OCI-LY7 (cell line): ENCODE results near the gene PLK2. TPM values are rescaled to one million over a fixed set of nuclear protein-coding genes. Genes with fewer than 3 reads are reported as not detected.

ENCODE experiments used
- BruUV-seq: library from RNA; stranded (reverse); fragments of 400-500 nt; replicated peaks from 2 replicates; lab custom pipeline; 2021; lab: Mats Ljungman, UMichigan
- CTCF ChIA-PET: fragments of 300-600 bp; sonication (Branson Sonifier 250); formaldehyde crosslinking; loops from one replicate; lab custom pipeline; 2022; ENCODE audit warnings: antibody characterized with exemption; ENCODE audit not compliant: unreplicated experiment; lab: Charles Lee
- POLR2A ChIA-PET: fragments of 300-600 bp; sonication (Branson Sonifier 250); formaldehyde crosslinking; loops from one replicate; lab custom pipeline; 2022; ENCODE audit warnings: antibody characterized with exemption; lab: Charles Lee
- DNase-seq: peaks from one replicate; pipeline ENCODE4 v3.0.0-alpha.2; 2015; ENCODE audit warnings: low spot score
- H2AFZ ChIP-seq: fragments of 200-600 bp; sonication (generic), shearing (Covaris generic); 2 replicates; pipeline ENCODE4 v1.6.1; 2014; ENCODE audit warnings: mild to moderate bottlenecking, antibody characterized with exemption, low read length, moderate library complexity
- H3K27ac ChIP-seq: fragments of 200-600 bp; sonication (generic); 2 replicates; pipeline ENCODE4 v1.5.1; 2014; ENCODE audit warnings: mixed run types, low read depth, mild to moderate bottlenecking, moderate library complexity, low read length, inconsistent platforms; ENCODE audit not compliant: poor library complexity, severe bottlenecking
- H3K36me3 ChIP-seq: fragments of 200-600 bp; sonication (generic); 2 replicates; pipeline ENCODE4 v1.6.1; 2014; ENCODE audit warnings: mild to moderate bottlenecking, antibody characterized with exemption, low read length, moderate library complexity, mixed read lengths; ENCODE audit not compliant: insufficient read depth
- H3K4me1 ChIP-seq: fragments of 200-600 bp; sonication (generic); 2 replicates; pipeline ENCODE4 v1.5.1; 2014; ENCODE audit warnings: mild to moderate bottlenecking, low read length; ENCODE audit not compliant: insufficient read depth, poor library complexity, severe bottlenecking
- H3K4me2 ChIP-seq: fragments of 200-600 bp; sonication (generic); 2 replicates; pipeline ENCODE4 v1.6.1; 2014; ENCODE audit warnings: mild to moderate bottlenecking, low read length
- H3K4me3 ChIP-seq: fragments of 200-600 bp; sonication (generic); 2 replicates; pipeline ENCODE4 v1.5.1; 2014; ENCODE audit warnings: mild to moderate bottlenecking, low read depth, low read length; ENCODE audit not compliant: poor library complexity, severe bottlenecking
- H3K79me2 ChIP-seq: fragments of 200-600 bp; sonication (generic); 2 replicates; pipeline ENCODE4 v1.6.1; 2016; ENCODE audit warnings: low read depth, mild to moderate bottlenecking, low read length, moderate library complexity, mixed read lengths; ENCODE audit not compliant: insufficient read depth
- H3K9me2 ChIP-seq: fragments of 200-600 bp; sonication (generic); 2 replicates; pipeline ENCODE4 v1.6.1; 2016; ENCODE audit warnings: mild to moderate bottlenecking, low read length, mixed read lengths; ENCODE audit not compliant: insufficient read depth
- H3K9me3 ChIP-seq: fragments of 200-600 bp; sonication (generic); 2 replicates; pipeline ENCODE4 v1.6.1; 2014; ENCODE audit warnings: mild to moderate bottlenecking, mixed run types, low read length, mixed read lengths
- H4K20me1 ChIP-seq: fragments of 200-600 bp; sonication (generic); 2 replicates; pipeline ENCODE4 v1.6.1; 2014; ENCODE audit warnings: mild to moderate bottlenecking, antibody characterized with exemption, low read length, moderate library complexity, mixed read lengths; ENCODE audit not compliant: insufficient read depth
- EZH2phosphoT487 ChIP-seq: fragments of 200-600 bp; sonication (generic); IDR thresholded peaks from 2 replicates; pipeline ENCODE4 v1.6.1; 2018; ENCODE audit warnings: low read depth, borderline replicate concordance, mild to moderate bottlenecking, mixed run types, antibody characterized with exemption, low read length, moderate library complexity, mixed read lengths
- intact Hi-C: fragments of 100-400 bp; cut with micrococcal nuclease; formaldehyde crosslinking; loops from one replicate; pipeline ENCODE4 v1.10.0; 2022; ENCODE audit not compliant: unreplicated experiment
- total RNA-seq, 2 experiments: library from RNA; depleted of rRNA in 1 of 2; stranded (reverse); fragments of >200 nt in 1 of 2; shearing (Covaris generic) in 1 of 2; gene quantifications; 2 replicates each; pipeline ENCODE4 v1.2.3, GENCODE V29; 2014 to 2022
- TF ChIP-seq, protein P1 (sequence below): fragments of 200-600 bp; sonication (generic); conservative IDR thresholded peaks from 2 replicates; pipeline ENCODE4 v1.5.1; 2014; ENCODE audit warnings: mild to moderate bottlenecking, antibody characterized with exemption, low read length, moderate library complexity, mixed read lengths

PLK2 gene
- total RNA-seq, 2 experiments from 2014 or later, result 0.19 to 0.59 TPM

DNA sequence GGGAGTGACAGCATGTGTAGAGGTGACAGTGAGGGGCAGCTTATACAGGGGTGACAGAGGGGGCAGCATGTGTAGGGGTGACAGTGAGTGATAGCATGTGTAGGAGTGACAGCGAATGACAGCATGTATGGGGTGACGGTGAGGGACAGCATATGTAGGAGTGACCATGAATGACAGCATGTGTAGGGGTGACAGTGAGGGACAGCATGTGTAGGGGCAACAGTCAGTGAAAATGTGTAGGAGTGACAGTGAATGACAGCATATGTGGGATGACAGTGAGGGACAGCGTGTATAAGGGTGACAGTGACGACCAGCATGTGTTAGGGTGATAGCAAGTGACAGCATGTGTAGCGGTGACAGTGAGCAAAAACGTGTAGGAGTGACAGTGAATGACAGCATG lies 21.9 kb upstream of the PLK2 start:
- BruUV-seq, result no TSS peak
- intact Hi-C loops, result no loop called here
- no peak for DNase-seq
- Histone ChIP-seq H3K9me3 (no peaks in the 10 kb centered on the region), H2AFZ (no peak overlapping the region), H3K9me2 (no peaks in the 10 kb centered on the region), H4K20me1 (no peaks in the 10 kb centered on the region), H3K4me3 (no peak overlapping the region), H3K27ac (no peak overlapping the region), H3K4me2 (no peak overlapping the region), H3K4me1 (no peaks in the 10 kb centered on the region), H3K36me3 (no peaks in the 10 kb centered on the region), H3K79me2 (no peaks in the 10 kb centered on the region)
- POLR2A ChIA-PET, result no interaction called here
- no peak for TF ChIP-seq EZH2phosphoT487
- TF ChIP-seq, protein P1, sequence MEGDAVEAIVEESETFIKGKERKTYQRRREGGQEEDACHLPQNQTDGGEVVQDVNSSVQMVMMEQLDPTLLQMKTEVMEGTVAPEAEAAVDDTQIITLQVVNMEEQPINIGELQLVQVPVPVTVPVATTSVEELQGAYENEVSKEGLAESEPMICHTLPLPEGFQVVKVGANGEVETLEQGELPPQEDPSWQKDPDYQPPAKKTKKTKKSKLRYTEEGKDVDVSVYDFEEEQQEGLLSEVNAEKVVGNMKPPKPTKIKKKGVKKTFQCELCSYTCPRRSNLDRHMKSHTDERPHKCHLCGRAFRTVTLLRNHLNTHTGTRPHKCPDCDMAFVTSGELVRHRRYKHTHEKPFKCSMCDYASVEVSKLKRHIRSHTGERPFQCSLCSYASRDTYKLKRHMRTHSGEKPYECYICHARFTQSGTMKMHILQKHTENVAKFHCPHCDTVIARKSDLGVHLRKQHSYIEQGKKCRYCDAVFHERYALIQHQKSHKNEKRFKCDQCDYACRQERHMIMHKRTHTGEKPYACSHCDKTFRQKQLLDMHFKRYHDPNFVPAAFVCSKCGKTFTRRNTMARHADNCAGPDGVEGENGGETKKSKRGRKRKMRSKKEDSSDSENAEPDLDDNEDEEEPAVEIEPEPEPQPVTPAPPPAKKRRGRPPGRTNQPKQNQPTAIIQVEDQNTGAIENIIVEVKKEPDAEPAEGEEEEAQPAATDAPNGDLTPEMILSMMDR, result no peak
- CTCF ChIA-PET, result no interaction called here

DNA sequence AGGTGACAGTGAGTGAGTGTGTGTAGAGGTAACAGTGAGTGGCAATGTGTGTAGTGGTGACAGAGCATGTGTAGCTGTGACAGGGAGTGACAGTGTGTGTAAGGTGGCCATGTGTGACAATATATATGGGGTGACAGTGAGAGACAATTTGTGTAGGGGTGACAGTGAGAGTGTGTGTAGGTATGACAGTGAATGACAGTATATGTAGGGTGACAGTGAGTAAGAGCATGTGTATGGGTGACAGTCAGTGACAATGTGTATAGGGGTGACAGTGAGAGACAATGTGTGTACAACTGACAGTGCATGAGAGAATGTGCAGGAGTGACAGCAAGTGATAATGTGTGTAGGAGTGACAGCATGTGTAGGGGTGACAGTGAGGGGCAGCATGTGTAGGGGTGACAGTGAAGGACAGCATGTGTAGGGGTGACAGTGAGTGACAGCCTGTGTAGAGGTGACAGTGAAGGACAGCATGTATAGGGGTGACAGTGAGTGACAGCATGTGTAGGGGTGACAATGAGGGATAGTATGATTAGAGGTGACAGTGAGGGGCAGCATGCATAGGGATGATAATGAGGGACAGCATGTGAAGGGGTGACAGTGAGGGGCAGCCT lies 21.3 kb upstream of the PLK2 start:
- POLR2A ChIA-PET, result no interaction called here
- H3K9me2 ChIP-seq, result no peaks in the 10 kb centered on the region
- no peak overlapping the region for H3K4me3 ChIP-seq
- TF ChIP-seq, protein P1, result no peak
- CTCF ChIA-PET, result no interaction called here
- no TSS peak for BruUV-seq
- H2AFZ ChIP-seq, result no peak overlapping the region
- no peaks in the 10 kb centered on the region for H4K20me1 ChIP-seq
- DNase-seq, result no peak
- H3K4me1 ChIP-seq, result no peaks in the 10 kb centered on the region
- H3K27ac ChIP-seq, result no peak overlapping the region
- H3K36me3 ChIP-seq, result no peaks in the 10 kb centered on the region
- H3K79me2 ChIP-seq, result no peaks in the 10 kb centered on the region
- H3K4me2 ChIP-seq, result no peak overlapping the region
- intact Hi-C loops, result no loop called here
- no peaks in the 10 kb centered on the region for H3K9me3 ChIP-seq

GRCh38 chr5:58477760-58478376 lies 18.0 kb upstream of the PLK2 start:
- Histone ChIP-seq H3K4me1 (no peaks in the 10 kb centered on the region), H3K27ac (no peak overlapping the region), H3K36me3 (no peaks in the 10 kb centered on the region), H4K20me1 (no peaks in the 10 kb centered on the region), H3K9me3 (peaks cover 8% of the 10 kb centered on the region), H2AFZ (no peak overlapping the region), H3K79me2 (no peaks in the 10 kb centered on the region), H3K4me3 (no peak overlapping the region), H3K4me2 (no peak overlapping the region), H3K9me2 (no peaks in the 10 kb centered on the region)
- intact Hi-C loops, result loop anchor here (1.0 kb wide), 1 partner anchor 372 kb away; no protein-coding TSS in a partner anchor
- BruUV-seq, result no TSS peak
- POLR2A ChIA-PET, result interaction anchor here (0.6 kb wide), 1 partner anchor 988 kb away, joined by 3 read pairs; no protein-coding TSS in a partner anchor
- CTCF ChIA-PET, result no interaction called here
- TF ChIP-seq, protein P1, result peak; percentile 79
- no peak for TF ChIP-seq EZH2phosphoT487
- peak; percentile 25 for DNase-seq
